Cardiac muscle cell (in vitro differentiated cells and primary cell): ENCODE measurements around the gene OR4D10. TPM values are rescaled to one million over a fixed set of nuclear protein-coding genes. Genes with fewer than 3 reads are reported as not detected.

Experiments used
- DNase-seq, 2 donors: peaks; one replicate each; pipeline versions ENCODE4 v3.0.0 to v3.0.0-alpha.2; 2010 to 2017; ENCODE audit warnings: low read depth in 1 of 2, low spot score in 1 of 2
- H3K27ac ChIP-seq: fragments of 200-600 bp; sonication (generic); 2 replicates; pipeline ENCODE4 v1.5.1; 2016
- H3K27me3 ChIP-seq: fragments of 200-600 bp; sonication (generic); 2 replicates; pipeline ENCODE4 v1.6.0; 2016; ENCODE audit warnings: control low read depth
- H3K36me3 ChIP-seq: fragments of 200-600 bp; sonication (generic); 2 replicates; pipeline ENCODE4 v1.5.1; 2016; ENCODE audit warnings: control low read depth
- H3K4me1 ChIP-seq: fragments of 200-600 bp; sonication (generic); 2 replicates; pipeline ENCODE4 v1.8.1; 2017; ENCODE audit warnings: low read depth, mild to moderate bottlenecking, mixed run types
- H3K4me3 ChIP-seq: fragments of 200-600 bp; sonication (generic); 2 replicates; pipeline ENCODE4 v1.5.1; 2016; ENCODE audit warnings: mild to moderate bottlenecking
- H3K9me3 ChIP-seq: fragments of 200-600 bp; sonication (generic); 2 replicates; pipeline ENCODE4 v1.5.1; 2017; ENCODE audit warnings: low read depth, mild to moderate bottlenecking, control low read depth
- CTCF ChIP-seq: IDR thresholded peaks from 2 replicates; pipeline ENCODE4 v1.5.1; 2012; ENCODE audit warnings: low read depth, mild to moderate bottlenecking, low read length
- polyA plus RNA-seq: library from polyadenylated mRNA; unstranded; fragments of >200 nt; fragmentation: Nextera tagmentation; extraction: Ambion mirVana; gene quantifications from 2 replicates; pipeline ENCODE4 v1.2.1, GENCODE V29; 2016
- total RNA-seq: library from RNA; depleted of rRNA; stranded (reverse); fragments of >200 nt; gene quantifications from 2 replicates; pipeline ENCODE4 v1.2.3, GENCODE V29; 2016

OR4D10 gene
- total RNA-seq = not detected in 2 replicates
- not detected in 2 replicates for polyA plus RNA-seq

DNA sequence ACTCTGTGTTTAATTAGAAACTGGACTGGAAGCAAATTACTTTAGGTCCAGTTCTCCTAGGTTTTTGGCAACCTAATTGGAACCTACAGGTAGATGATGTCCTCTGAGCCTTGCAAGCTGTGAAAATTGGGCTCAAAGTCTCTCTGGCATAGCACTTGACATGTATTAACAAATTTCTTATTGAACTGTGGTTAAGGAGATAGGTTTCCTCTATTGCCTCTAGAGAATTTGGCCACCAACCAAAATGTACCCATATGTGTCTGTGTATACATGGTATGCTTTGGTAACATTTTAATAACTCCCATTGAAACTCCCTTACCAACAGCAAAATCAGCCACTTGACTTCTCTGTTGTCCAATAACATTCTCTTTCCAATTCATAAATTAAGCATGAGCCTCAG, at the start of gene OR4D10:
Gene OR4D10 (plus strand): TSS at position 301 of the 400 bp plus-strand sequence. CDS start 4,115 bp downstream, outside the sequence.
- no peak within 1 kb of the TSS for H3K27ac ChIP-seq
- H3K4me1 ChIP-seq = no peaks in the 10 kb centered on the region
- H3K4me3 ChIP-seq = no peak within 1 kb of the TSS
- no peak for DNase-seq
- TF ChIP-seq CTCF = no peak
- H3K36me3 ChIP-seq = no peaks in the 10 kb centered on the region
- H3K9me3 ChIP-seq = no peaks in the 10 kb centered on the region
- no peaks in the 10 kb centered on the region for H3K27me3 ChIP-seq

DNA sequence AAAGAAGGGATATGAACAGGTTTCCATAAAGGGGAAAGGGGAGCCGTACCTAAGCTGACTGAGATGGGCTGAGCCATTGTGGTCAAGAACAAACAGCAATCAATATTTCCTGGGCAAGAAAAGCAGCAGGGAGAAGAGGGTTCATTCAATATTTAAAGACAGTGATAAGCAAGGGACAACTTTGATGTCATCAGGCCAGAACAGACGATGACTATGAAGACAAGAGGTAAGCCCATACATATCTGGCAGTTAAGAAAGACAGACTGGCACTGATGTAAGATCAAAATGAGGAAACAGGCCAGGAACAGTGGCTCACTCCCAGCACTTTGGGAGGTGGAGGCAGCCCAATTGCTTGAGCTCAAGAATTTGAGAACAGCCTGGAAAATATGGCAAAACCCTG, 49.3 kb upstream of the OR4D10 start:
- Histone ChIP-seq H3K27ac (no peak overlapping the region), H3K9me3 (no peaks in the 10 kb centered on the region), H3K4me3 (no peak overlapping the region), H3K27me3 (no peaks in the 10 kb centered on the region), H3K4me1 (peaks cover 2% of the 10 kb centered on the region), H3K36me3 (no peaks in the 10 kb centered on the region)
- no peak for DNase-seq
- TF ChIP-seq CTCF = no peak

DNA sequence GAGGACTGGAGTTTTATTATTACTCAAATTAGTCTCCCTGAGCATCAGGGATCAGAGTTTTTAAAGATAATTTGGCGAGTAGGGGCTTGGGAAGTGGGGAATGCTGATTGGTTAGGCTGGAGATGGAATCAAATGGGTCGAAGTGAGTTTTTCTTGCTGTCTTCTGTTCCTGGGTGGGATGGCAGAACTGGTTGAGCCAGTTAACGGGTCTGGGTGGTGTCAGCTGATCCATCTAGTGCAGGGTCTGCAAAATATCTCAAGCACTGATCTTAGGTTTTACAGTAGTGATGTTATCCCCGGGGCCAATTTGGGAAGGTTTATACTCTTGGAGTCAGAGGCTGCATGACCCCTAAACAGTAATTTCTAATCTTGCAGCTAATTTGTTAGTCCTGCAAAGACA, 48.0 kb upstream of the OR4D10 start:
- no peak for DNase-seq
- no peak for TF ChIP-seq CTCF
- Histone ChIP-seq H3K9me3 (no peaks in the 10 kb centered on the region), H3K27me3 (no peaks in the 10 kb centered on the region), H3K4me3 (no peak overlapping the region), H3K27ac (no peak overlapping the region), H3K36me3 (no peaks in the 10 kb centered on the region), H3K4me1 (no peaks in the 10 kb centered on the region)

GRCh38 chr11:59426361-59427067, 46.6 kb upstream of the OR4D10 start, which contains the start of gene OR5A2:
TSS of gene OR5A2 (minus strand) at chr11:59426413. CDS start at chr11:59422953, 3,460 bp downstream.
- no peak within 1 kb of the TSS for H3K4me3 ChIP-seq
- H3K27me3 ChIP-seq = no peaks in the 10 kb centered on the region
- no peaks in the 10 kb centered on the region for H3K9me3 ChIP-seq
- DNase-seq = no peak
- H3K36me3 ChIP-seq = no peaks in the 10 kb centered on the region
- no peak for TF ChIP-seq CTCF
- no peaks in the 10 kb centered on the region for H3K4me1 ChIP-seq
- H3K27ac ChIP-seq = no peak within 1 kb of the TSS

DNA sequence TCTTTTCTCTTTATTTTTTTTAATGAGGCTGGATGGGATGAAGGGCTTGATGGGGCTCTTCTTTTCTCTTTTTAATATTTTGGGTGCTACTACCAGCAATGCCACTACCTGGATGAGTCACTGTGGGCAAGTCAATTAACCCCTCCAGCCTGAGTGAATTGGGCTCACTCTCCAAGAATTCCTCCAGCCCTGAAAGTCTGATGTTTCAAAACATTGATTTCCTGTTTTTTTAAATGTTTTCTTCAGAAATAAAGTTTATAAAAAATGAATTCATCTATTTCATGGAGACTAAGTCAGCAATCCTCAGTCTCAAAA, 46.1 kb upstream of the OR4D10 start:
- no peak overlapping the region for H3K27ac ChIP-seq

More for the DNA sequence above, 46.1 kb upstream of the OR4D10 start:
- no peak for DNase-seq
- Histone ChIP-seq H3K27me3 (no peaks in the 10 kb centered on the region), H3K4me1 (no peaks in the 10 kb centered on the region), H3K9me3 (no peaks in the 10 kb centered on the region), H3K4me3 (no peak overlapping the region), H3K36me3 (no peaks in the 10 kb centered on the region)
- no peak for TF ChIP-seq CTCF
